ENCODE data around the gene CCHCR1.

CCHCR1 gene

GRCh38 chr6:31161216-31162126 is 3.9 kb upstream of the CCHCR1 start:
- no peak for DNase-seq

GRCh38 chr6:31158863-31159855 is 1.6 kb upstream of the CCHCR1 start:
- no peak for DNase-seq

- DNase-seq: peak; percentile 94
Observed at GRCh38 chr6:31158140-31158862, 699 bp upstream of the CCHCR1 start, which contains the start of gene TCF19. Gene TCF19, plus strand, starts transcription at chr6:31158589. Its CDS starts 881 bp downstream, at chr6:31159470.

GRCh38 chr6:31156641-31157040 is 961 bp downstream of the CCHCR1 start:
- DNase-seq: no peak

GRCh38 chr6:31154436-31154835 is 3.2 kb downstream of the CCHCR1 start:
- DNase-seq: no peak

GRCh38 chr6:31152781-31153180 is 4.8 kb downstream of the CCHCR1 start:
- DNase-seq: no peak

GRCh38 chr6:31149827-31150447 is 7.7 kb downstream of the CCHCR1 start:
- no peak for DNase-seq

GRCh38 chr6:31145386-31145785 is 12.2 kb downstream of the CCHCR1 start:
- no peak for DNase-seq

GRCh38 chr6:31144970-31145340 is 12.6 kb downstream of the CCHCR1 start:
- DNase-seq: no peak

GRCh38 chr6:31144296-31144969 is 13.2 kb downstream of the CCHCR1 start:
- DNase-seq: no peak

- DNase-seq: no peak
Observed at GRCh38 chr6:31143148-31143547, 14.5 kb downstream of the CCHCR1 start.

GRCh38 chr6:31142361-31142761 is 15.2 kb downstream of the CCHCR1 start:
- no peak for DNase-seq

- no peak for DNase-seq
Observed at GRCh38 chr6:31140643-31141042, 17.0 kb downstream of the CCHCR1 start.

GRCh38 chr6:31139599-31139998 is 18.0 kb downstream of the CCHCR1 start:
- DNase-seq: no peak

GRCh38 chr6:31138982-31139381 is 18.6 kb downstream of the CCHCR1 start, which contains the start of gene PSORS1C2:
Gene PSORS1C2, minus strand, starts transcription at chr6:31139066. Its CDS starts 40 bp downstream, at chr6:31139026.
- no peak for DNase-seq

GRCh38 chr6:31135710-31136109 is 21.9 kb downstream of the CCHCR1 start:
- DNase-seq: no peak

- no peak for DNase-seq
Observed at GRCh38 chr6:31132806-31133205, 24.8 kb downstream of the CCHCR1 start.

GRCh38 chr6:31131595-31131994 is 26.0 kb downstream of the CCHCR1 start:
- DNase-seq: no peak

GRCh38 chr6:31130751-31131150 is 26.9 kb downstream of the CCHCR1 start:
- DNase-seq: no peak

- no peak for DNase-seq
Observed at GRCh38 chr6:31129130-31129529, 28.5 kb downstream of the CCHCR1 start.

GRCh38 chr6:31128093-31128676 is 29.4 kb downstream of the CCHCR1 start:
- DNase-seq: no peak
